Parathyroid adenoma (tissue), 2 donors: ENCODE measurements around the gene DIAPH2.

Experiments
- H2AFZ ChIP-seq: fragments of 300-600 bp; sonication (generic); one replicate; pipeline ENCODE4 v1.7.0; 2017; ENCODE audit warnings: antibody characterized with exemption, mild to moderate bottlenecking
- H3K27ac ChIP-seq: fragments of 300-600 bp; sonication (generic); one replicate; pipeline ENCODE4 v1.7.0; 2017
- H3K27me3 ChIP-seq: fragments of 300-600 bp; sonication (generic); one replicate; pipeline ENCODE4 v1.7.0; 2017; ENCODE audit warnings: low read length; ENCODE audit not compliant: control insufficient read depth, insufficient read depth
- H3K36me3 ChIP-seq: fragments of 300-600 bp; sonication (generic); one replicate; pipeline ENCODE4 v1.7.0; 2017; ENCODE audit warnings: low read length; ENCODE audit not compliant: control insufficient read depth, insufficient read depth
- H3K4me1 ChIP-seq: fragments of 300-600 bp; sonication (generic); one replicate; pipeline ENCODE4 v1.7.0; 2017; ENCODE audit warnings: control low read depth
- H3K4me2 ChIP-seq: fragments of 300-600 bp; sonication (generic); one replicate; pipeline ENCODE4 v1.7.0; 2017; ENCODE audit warnings: low read length
- H3K4me3 ChIP-seq: fragments of 300-600 bp; sonication (generic); one replicate; pipeline ENCODE4 v1.7.0; 2017; ENCODE audit warnings: low read depth, low read length
- H3K79me2 ChIP-seq: fragments of 300-600 bp; sonication (generic); one replicate; pipeline ENCODE4 v1.7.0; 2017; ENCODE audit warnings: control low read depth
- H3K9ac ChIP-seq: fragments of 300-600 bp; sonication (generic); one replicate; pipeline ENCODE4 v1.7.0; 2017; ENCODE audit warnings: mild to moderate bottlenecking
- H3K9me3 ChIP-seq: fragments of 300-600 bp; sonication (generic); one replicate; pipeline ENCODE4 v1.7.0; 2017; ENCODE audit warnings: low read length; ENCODE audit not compliant: control insufficient read depth
- CTCF ChIP-seq: fragments of 300-600 bp; sonication (generic); IDR thresholded peaks from one replicate; pipeline ENCODE4 v1.7.0; 2017; ENCODE audit warnings: antibody characterized with exemption, mild to moderate bottlenecking
- donor health status: primary hyperparathyroidism.

DIAPH2 gene

GRCh38 chrX:97224148-97224547 lies 539.5 kb downstream of the DIAPH2 start:
- H3K9me3 ChIP-seq: no peaks in the 10 kb centered on the region
- H3K27me3 ChIP-seq: no peaks in the 10 kb centered on the region
- H3K36me3 ChIP-seq: no peaks in the 10 kb centered on the region
- H3K4me1 ChIP-seq: no peaks in the 10 kb centered on the region
- H3K4me3 ChIP-seq: no peak overlapping the region
- no peaks in the 10 kb centered on the region for H3K79me2 ChIP-seq
- no peak for TF ChIP-seq CTCF
- no peak overlapping the region for H2AFZ ChIP-seq
- H3K27ac ChIP-seq: no peak overlapping the region
- H3K9ac ChIP-seq: no peak overlapping the region
- no peak overlapping the region for H3K4me2 ChIP-seq

DNA sequence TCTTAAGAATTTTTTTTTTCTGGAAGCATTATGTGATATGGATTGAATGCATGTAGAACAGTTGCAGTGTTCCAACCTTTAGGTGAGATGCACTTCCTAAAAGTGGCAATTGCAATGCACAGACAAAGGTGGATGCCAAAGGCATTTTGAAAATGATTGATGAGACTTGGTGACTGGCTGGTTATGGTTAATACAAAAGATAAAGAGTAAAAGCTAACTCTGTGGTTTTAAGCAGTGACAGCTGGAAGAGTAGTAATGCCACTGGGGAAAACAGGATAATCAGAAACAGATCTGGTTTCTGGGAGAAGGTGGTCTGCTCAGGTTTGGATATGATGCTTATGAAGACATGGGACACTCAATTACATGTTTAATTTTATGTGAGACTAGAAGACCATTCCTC lies 544.7 kb downstream of the DIAPH2 start:
- Histone ChIP-seq H3K79me2 (no peaks in the 10 kb centered on the region), H2AFZ (no peak overlapping the region), H3K27ac (no peak overlapping the region), H3K9ac (no peak overlapping the region), H3K4me2 (no peak overlapping the region), H3K4me3 (no peak overlapping the region), H3K36me3 (no peaks in the 10 kb centered on the region), H3K4me1 (no peaks in the 10 kb centered on the region), H3K27me3 (no peaks in the 10 kb centered on the region), H3K9me3 (no peaks in the 10 kb centered on the region)
- no peak for TF ChIP-seq CTCF

DNA sequence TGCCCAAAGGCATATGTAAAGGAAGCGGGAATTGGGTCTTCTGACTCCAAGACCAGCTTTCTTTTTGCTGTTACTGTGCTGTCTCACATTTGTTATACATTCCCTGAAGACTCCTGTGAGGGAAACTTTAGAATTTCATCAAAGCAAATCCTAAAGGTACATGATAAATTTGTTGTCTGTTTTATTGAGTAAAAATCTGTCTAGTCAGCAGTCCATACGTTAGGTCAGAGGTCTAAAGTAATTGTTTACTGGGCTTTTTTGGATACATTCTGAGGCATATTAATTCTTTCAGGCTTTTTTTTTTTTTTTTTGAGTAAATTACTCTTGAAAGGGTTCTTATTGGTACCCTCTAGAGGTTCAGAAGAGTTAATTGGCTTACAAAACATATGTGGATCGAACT lies 546.3 kb downstream of the DIAPH2 start:
- H2AFZ ChIP-seq: no peak overlapping the region
- H3K27me3 ChIP-seq: no peaks in the 10 kb centered on the region
- no peaks in the 10 kb centered on the region for H3K36me3 ChIP-seq
- no peak overlapping the region for H3K4me2 ChIP-seq
- TF ChIP-seq CTCF: no peak
- H3K79me2 ChIP-seq: no peaks in the 10 kb centered on the region
- H3K27ac ChIP-seq: no peak overlapping the region
- H3K4me1 ChIP-seq: no peaks in the 10 kb centered on the region
- no peak overlapping the region for H3K9ac ChIP-seq
- no peak overlapping the region for H3K4me3 ChIP-seq
- no peaks in the 10 kb centered on the region for H3K9me3 ChIP-seq

GRCh38 chrX:97234471-97235081 lies 549.9 kb downstream of the DIAPH2 start:
- Histone ChIP-seq H2AFZ (no peak overlapping the region), H3K4me3 (no peak overlapping the region), H3K4me2 (no peak overlapping the region), H3K27me3 (no peaks in the 10 kb centered on the region), H3K9me3 (no peaks in the 10 kb centered on the region), H3K79me2 (no peaks in the 10 kb centered on the region), H3K9ac (no peak overlapping the region), H3K36me3 (no peaks in the 10 kb centered on the region), H3K27ac (no peak overlapping the region), H3K4me1 (no peaks in the 10 kb centered on the region)
- no peak for TF ChIP-seq CTCF

GRCh38 chrX:97238632-97239031 lies 554.0 kb downstream of the DIAPH2 start:
- no peak overlapping the region for H3K4me3 ChIP-seq
- H3K79me2 ChIP-seq: no peaks in the 10 kb centered on the region
- H3K36me3 ChIP-seq: no peaks in the 10 kb centered on the region
- H3K9me3 ChIP-seq: no peaks in the 10 kb centered on the region
- no peak overlapping the region for H3K9ac ChIP-seq
- H2AFZ ChIP-seq: no peak overlapping the region
- H3K27ac ChIP-seq: no peak overlapping the region
- H3K4me1 ChIP-seq: no peaks in the 10 kb centered on the region
- no peaks in the 10 kb centered on the region for H3K27me3 ChIP-seq
- TF ChIP-seq CTCF: no peak
- no peak overlapping the region for H3K4me2 ChIP-seq
